ENCODE data around the gene AMZ1.
"Not testable (repeated sequence)": the region's sequence is repeated elsewhere in the genome, so short reads cannot be mapped to it uniquely, and the experiment has no call there.

AMZ1 gene

DNA sequence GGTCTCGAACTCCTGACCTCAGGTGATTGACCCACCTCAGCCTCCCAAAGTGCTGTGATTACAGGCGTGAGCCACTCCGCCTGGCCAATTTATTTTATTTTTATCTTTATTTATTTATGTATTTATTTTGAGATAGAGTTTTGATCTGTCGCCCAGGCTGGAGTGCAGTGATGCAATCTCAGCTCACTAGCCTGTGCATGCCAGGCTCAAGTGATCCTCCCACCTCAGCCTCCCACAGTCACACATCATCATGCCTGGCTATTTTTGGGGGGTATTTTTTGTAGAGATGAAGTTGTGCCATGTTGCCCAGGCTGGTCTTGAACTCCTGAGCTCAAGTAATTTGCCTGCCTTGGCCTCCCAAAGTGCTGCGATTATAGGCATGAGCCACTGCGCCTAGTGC is 14.8 kb upstream of the AMZ1 start:
- H3K9ac ChIP-seq (ENCODE audit: low read depth, low read length); H3K4me1 ChIP-seq (ENCODE audit: insufficient read depth, low read length); H3K36me3 ChIP-seq (ENCODE audit: insufficient read depth, low read depth, low read length); H3K9me3 ChIP-seq (ENCODE audit: insufficient read depth, low read depth, low read length); H3K4me3 ChIP-seq (ENCODE audit: low read length); H3K27me3 ChIP-seq (ENCODE audit: insufficient read depth, low read length); H3K27ac ChIP-seq (ENCODE audit: low read length): not testable (repeated sequence)

GRCh38 chr7:2673934-2674333 is 14.1 kb upstream of the AMZ1 start:
- Histone ChIP-seq H3K9me3 (ENCODE audit: insufficient read depth, low read depth, low read length) (no peaks in the 10 kb centered on the region), H3K4me3 (ENCODE audit: low read length) (no peak overlapping the region), H3K9ac (ENCODE audit: low read depth, low read length) (no peak overlapping the region), H3K27ac (ENCODE audit: low read length) (no peak overlapping the region), H3K27me3 (ENCODE audit: insufficient read depth, low read length) (no peaks in the 10 kb centered on the region), H3K36me3 (ENCODE audit: insufficient read depth, low read depth, low read length) (no peaks in the 10 kb centered on the region), H3K4me1 (ENCODE audit: insufficient read depth, low read length) (no peaks in the 10 kb centered on the region; the same call in 1 of the 2 replicates)

GRCh38 chr7:2675256-2675764 is 12.7 kb upstream of the AMZ1 start:
- no peaks in the 10 kb centered on the region for H3K36me3 ChIP-seq (ENCODE audit: insufficient read depth, low read depth, low read length)
- no peak overlapping the region for H3K9ac ChIP-seq (ENCODE audit: low read depth, low read length)
- no peaks in the 10 kb centered on the region for H3K9me3 ChIP-seq (ENCODE audit: insufficient read depth, low read depth, low read length)
- H3K4me1 ChIP-seq (ENCODE audit: insufficient read depth, low read length): no peaks in the 10 kb centered on the region; the same call in 1 of the 2 replicates
- no peak overlapping the region for H3K4me3 ChIP-seq (ENCODE audit: low read length)
- no peaks in the 10 kb centered on the region for H3K27me3 ChIP-seq (ENCODE audit: insufficient read depth, low read length)
- H3K27ac ChIP-seq (ENCODE audit: low read length): no peak overlapping the region

DNA sequence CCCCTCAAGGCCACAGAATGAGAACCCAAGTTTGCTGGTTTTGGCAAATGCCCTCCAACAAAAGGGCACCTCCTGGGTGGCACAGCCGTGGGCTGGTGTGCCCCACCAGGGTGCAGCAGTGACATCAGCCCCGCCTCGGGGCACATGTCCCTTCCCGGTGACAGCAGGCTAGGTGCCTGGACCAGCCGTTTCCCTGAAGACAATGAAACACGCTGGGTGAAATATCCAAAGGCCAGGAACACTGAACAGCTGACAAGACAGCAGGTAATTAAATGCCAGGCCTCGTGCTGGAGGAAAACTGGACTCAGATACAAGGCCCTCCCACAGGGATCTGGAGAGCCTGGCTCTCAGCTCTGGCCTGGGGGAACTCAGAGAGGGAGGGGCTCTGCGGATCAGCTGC is 11.4 kb upstream of the AMZ1 start:
- not testable (repeated sequence) for H3K4me1 ChIP-seq (ENCODE audit: insufficient read depth, low read length); H3K4me3 ChIP-seq (ENCODE audit: low read length); H3K9me3 ChIP-seq (ENCODE audit: insufficient read depth, low read depth, low read length); H3K9ac ChIP-seq (ENCODE audit: low read depth, low read length); H3K27ac ChIP-seq (ENCODE audit: low read length); H3K36me3 ChIP-seq (ENCODE audit: insufficient read depth, low read depth, low read length); H3K27me3 ChIP-seq (ENCODE audit: insufficient read depth, low read length)

DNA sequence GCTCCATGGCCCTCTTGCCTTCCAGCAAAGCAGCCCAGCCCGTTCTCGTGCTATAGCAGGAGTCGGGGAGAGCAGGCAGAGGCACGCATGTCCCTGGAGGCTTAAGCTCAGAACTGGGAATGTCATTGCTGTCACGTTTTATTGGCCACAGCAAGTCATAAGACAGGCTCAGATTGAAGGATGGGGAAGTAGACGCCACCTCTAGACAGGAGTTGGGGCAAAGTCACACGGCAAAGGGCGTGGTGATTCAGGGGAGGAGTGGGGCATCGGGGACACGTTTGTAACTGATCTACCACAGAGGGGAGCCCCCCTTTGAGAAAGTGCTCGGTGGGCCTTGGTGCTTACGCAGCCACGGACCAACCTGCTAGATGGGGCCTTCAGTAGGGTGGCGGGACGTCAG is 9.5 kb upstream of the AMZ1 start:
- H3K4me3 ChIP-seq (ENCODE audit: low read length); H3K27me3 ChIP-seq (ENCODE audit: insufficient read depth, low read length); H3K36me3 ChIP-seq (ENCODE audit: insufficient read depth, low read depth, low read length); H3K4me1 ChIP-seq (ENCODE audit: insufficient read depth, low read length); H3K9me3 ChIP-seq (ENCODE audit: insufficient read depth, low read depth, low read length); H3K9ac ChIP-seq (ENCODE audit: low read depth, low read length); H3K27ac ChIP-seq (ENCODE audit: low read length): not testable (repeated sequence)

- H3K4me3 ChIP-seq (ENCODE audit: low read length); H3K27me3 ChIP-seq (ENCODE audit: insufficient read depth, low read length); H3K4me1 ChIP-seq (ENCODE audit: insufficient read depth, low read length); H3K36me3 ChIP-seq (ENCODE audit: insufficient read depth, low read depth, low read length); H3K9ac ChIP-seq (ENCODE audit: low read depth, low read length); H3K9me3 ChIP-seq (ENCODE audit: insufficient read depth, low read depth, low read length); H3K27ac ChIP-seq (ENCODE audit: low read length): not testable (repeated sequence)
Observed at GRCh38 chr7:2679135-2680127, 8.6 kb upstream of the AMZ1 start.

GRCh38 chr7:2680256-2680655 is 7.7 kb upstream of the AMZ1 start:
- no peaks in the 10 kb centered on the region for H3K36me3 ChIP-seq (ENCODE audit: insufficient read depth, low read depth, low read length)
- no peak overlapping the region for H3K4me3 ChIP-seq (ENCODE audit: low read length)
- no peak overlapping the region for H3K27ac ChIP-seq (ENCODE audit: low read length)
- no peaks in the 10 kb centered on the region for H3K27me3 ChIP-seq (ENCODE audit: insufficient read depth, low read length)
- no peak overlapping the region for H3K9ac ChIP-seq (ENCODE audit: low read depth, low read length)
- no peaks in the 10 kb centered on the region for H3K4me1 ChIP-seq (ENCODE audit: insufficient read depth, low read length)
- H3K9me3 ChIP-seq (ENCODE audit: insufficient read depth, low read depth, low read length): no peaks in the 10 kb centered on the region

DNA sequence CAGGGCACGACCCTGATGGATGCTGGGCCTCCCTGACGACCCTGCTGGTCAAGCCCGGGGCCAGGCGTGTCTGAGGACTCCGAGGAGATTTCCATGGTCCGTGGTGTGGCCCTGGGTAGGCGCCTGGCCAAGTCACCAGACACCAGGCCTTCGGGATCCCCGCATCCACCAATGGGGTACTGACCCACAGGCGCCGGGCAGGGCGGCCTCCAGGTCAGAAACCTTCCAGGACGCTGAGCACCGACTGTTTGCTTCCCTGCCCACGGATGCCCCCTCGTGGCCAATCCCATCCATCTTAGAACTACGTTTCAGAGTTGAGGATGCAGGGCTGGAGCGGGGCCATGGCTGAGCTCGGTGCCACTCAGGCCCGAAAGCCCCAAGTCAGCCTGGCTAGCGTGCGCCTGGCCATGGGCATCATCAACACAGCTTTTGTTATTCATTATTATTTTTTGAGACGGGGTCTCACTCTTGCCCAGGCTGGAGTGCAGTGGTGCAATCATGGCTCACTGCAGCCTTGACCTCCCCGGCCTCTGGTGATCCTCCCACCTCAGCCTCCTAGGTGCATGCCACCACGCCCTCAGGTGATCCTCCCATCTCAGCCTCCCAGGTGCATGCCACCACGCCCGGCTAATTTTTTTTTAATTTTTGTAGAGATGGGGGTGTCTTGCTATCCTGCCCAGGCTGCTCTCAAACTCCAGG is 7.1 kb upstream of the AMZ1 start:
- peaks cover 2% of the 10 kb centered on the region for H3K27me3 ChIP-seq (ENCODE audit: insufficient read depth, low read length)
- no peaks in the 10 kb centered on the region for H3K36me3 ChIP-seq (ENCODE audit: insufficient read depth, low read depth, low read length)
- no peak overlapping the region for H3K9ac ChIP-seq (ENCODE audit: low read depth, low read length)
- no peaks in the 10 kb centered on the region for H3K9me3 ChIP-seq (ENCODE audit: insufficient read depth, low read depth, low read length)
- H3K27ac ChIP-seq (ENCODE audit: low read length): no peak overlapping the region
- H3K4me1 ChIP-seq (ENCODE audit: insufficient read depth, low read length): no peaks in the 10 kb centered on the region
- no peak overlapping the region for H3K4me3 ChIP-seq (ENCODE audit: low read length)

DNA sequence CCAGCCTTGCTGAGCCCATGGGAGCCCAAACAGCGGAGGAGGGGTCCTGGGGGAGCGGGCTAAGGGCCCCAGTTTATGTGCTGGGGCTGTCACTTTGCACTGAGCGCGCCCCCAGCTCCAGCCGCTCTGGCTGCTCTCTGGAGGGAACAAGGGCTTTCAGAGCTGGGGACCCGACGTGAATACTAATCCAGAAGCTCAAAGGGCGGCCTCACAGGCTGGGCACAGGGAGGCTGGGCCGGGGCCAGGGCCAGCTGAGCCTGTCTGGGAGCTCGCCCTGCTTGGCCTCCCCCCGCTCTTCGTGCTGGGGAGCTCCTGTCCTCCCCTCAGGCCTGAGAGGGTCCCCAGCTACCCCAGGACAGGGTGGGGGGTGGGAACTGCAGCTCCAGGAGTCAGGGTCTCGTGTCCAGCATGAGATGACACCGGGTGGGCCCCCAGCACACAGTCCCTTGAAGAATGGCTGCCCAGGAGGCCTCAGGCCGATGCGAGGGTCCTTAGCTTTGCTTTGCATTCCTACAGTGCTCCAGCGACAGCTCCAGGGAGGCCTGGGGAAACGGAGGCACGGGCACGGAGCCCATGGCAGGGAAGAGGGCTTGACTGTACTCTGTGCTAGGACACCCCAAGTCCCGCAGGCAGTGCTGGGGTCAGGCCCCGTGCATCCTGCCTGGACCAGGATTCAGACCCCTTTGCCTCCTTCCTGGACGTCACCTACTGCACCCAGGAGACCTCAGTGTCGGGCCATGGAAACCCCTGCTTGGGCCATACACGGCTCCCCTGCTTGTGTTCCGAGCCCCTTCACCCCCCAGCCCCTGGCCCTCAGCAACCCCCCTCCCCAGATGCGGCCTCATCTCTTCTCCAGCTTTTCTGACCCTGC is 5.8 kb upstream of the AMZ1 start:
- Histone ChIP-seq H3K9ac (ENCODE audit: low read depth, low read length) (no peak overlapping the region), H3K9me3 (ENCODE audit: insufficient read depth, low read depth, low read length) (no peaks in the 10 kb centered on the region), H3K4me1 (ENCODE audit: insufficient read depth, low read length) (no peaks in the 10 kb centered on the region), H3K36me3 (ENCODE audit: insufficient read depth, low read depth, low read length) (no peaks in the 10 kb centered on the region), H3K4me3 (ENCODE audit: low read length) (no peak overlapping the region), H3K27ac (ENCODE audit: low read length) (no peak overlapping the region), H3K27me3 (ENCODE audit: insufficient read depth, low read length) (peaks cover 14% of the 10 kb centered on the region)

GRCh38 chr7:2684501-2684900 is 3.5 kb upstream of the AMZ1 start:
- H3K27me3 ChIP-seq (ENCODE audit: insufficient read depth, low read length): peaks cover 38% of the 10 kb centered on the region
- H3K9ac ChIP-seq (ENCODE audit: low read depth, low read length): no peak overlapping the region
- no peaks in the 10 kb centered on the region for H3K4me1 ChIP-seq (ENCODE audit: insufficient read depth, low read length)
- H3K9me3 ChIP-seq (ENCODE audit: insufficient read depth, low read depth, low read length): no peaks in the 10 kb centered on the region
- no peak overlapping the region for H3K27ac ChIP-seq (ENCODE audit: low read length)
- no peak overlapping the region for H3K4me3 ChIP-seq (ENCODE audit: low read length)
- no peaks in the 10 kb centered on the region for H3K36me3 ChIP-seq (ENCODE audit: insufficient read depth, low read depth, low read length)

- H3K9me3 ChIP-seq (ENCODE audit: insufficient read depth, low read depth, low read length): no peaks in the 10 kb centered on the region
- H3K27ac ChIP-seq (ENCODE audit: low read length): no peak overlapping the region
- no peak overlapping the region for H3K4me3 ChIP-seq (ENCODE audit: low read length)
- H3K4me1 ChIP-seq (ENCODE audit: insufficient read depth, low read length): no peaks in the 10 kb centered on the region
- H3K9ac ChIP-seq (ENCODE audit: low read depth, low read length): no peak overlapping the region
- H3K27me3 ChIP-seq (ENCODE audit: insufficient read depth, low read length): peaks cover 52% of the 10 kb centered on the region
- H3K36me3 ChIP-seq (ENCODE audit: insufficient read depth, low read depth, low read length): no peaks in the 10 kb centered on the region
Observed at GRCh38 chr7:2686101-2686500, 1.9 kb upstream of the AMZ1 start.
